ENCODE results near the gene TRPM4. TPM values are rescaled to one million over a fixed set of nuclear protein-coding genes. Genes with fewer than 3 reads are reported as not detected.

TRPM4 gene
- total RNA-seq, 1 donor from 2014 or later = 28.5 TPM

- no peak for TF ChIP-seq CTCF (IDR thresholded peaks at IDR 0.05)
- no peak overlapping the region for H3K27ac Mint-ChIP-seq (ENCODE audit: unreplicated experiment)
- peaks cover 14% of the 10 kb centered on the region for H3K4me1 Mint-ChIP-seq (ENCODE audit: unreplicated experiment)
These were observed 46.2 kb upstream of the TRPM4 start for GRCh38 chr19:49111218-49111998.

GRCh38 chr19:49113762-49114629 lies 43.6 kb upstream of the TRPM4 start, which contains the start of gene LIN7B:
Gene LIN7B (plus strand): TSS chr19:49114370. CDS start chr19:49114405, 35 bp downstream.
- peak; percentile 55 for TF ChIP-seq CTCF (IDR thresholded peaks at IDR 0.05)
- Mint-ChIP-seq H3K9me3 (ENCODE audit: unreplicated experiment) (no peaks in the 10 kb centered on the region), H3K27ac (ENCODE audit: unreplicated experiment) (peak within 1 kb of the TSS; percentile 71), H3K4me1 (ENCODE audit: unreplicated experiment) (peaks cover 27% of the 10 kb centered on the region), H3K4me3 (ENCODE audit: unreplicated experiment) (peak within 1 kb of the TSS; percentile 84), H3K27me3 (ENCODE audit: unreplicated experiment) (no peaks in the 10 kb centered on the region), H3K36me3 (ENCODE audit: unreplicated experiment) (peaks cover 4% of the 10 kb centered on the region)
- peak; percentile 92 for DNase-seq (ENCODE audit: extremely low spot score, unreplicated experiment)

More at GRCh38 chr19:49111218-49111998, 46.2 kb upstream of the TRPM4 start:
- no peaks in the 10 kb centered on the region for H3K27me3 Mint-ChIP-seq (ENCODE audit: unreplicated experiment)
- H3K36me3 Mint-ChIP-seq (ENCODE audit: unreplicated experiment) = peaks cover 20% of the 10 kb centered on the region
- no peak overlapping the region for H3K4me3 Mint-ChIP-seq (ENCODE audit: unreplicated experiment)
- DNase-seq (ENCODE audit: extremely low spot score, unreplicated experiment) = no peak
- H3K9me3 Mint-ChIP-seq (ENCODE audit: unreplicated experiment) = no peaks in the 10 kb centered on the region

GRCh38 chr19:49114630-49115363 lies 42.8 kb upstream of the TRPM4 start:
- H3K4me1 Mint-ChIP-seq (ENCODE audit: unreplicated experiment) = peaks cover 27% of the 10 kb centered on the region
- peak overlapping the region; percentile 44 for H3K27ac Mint-ChIP-seq (ENCODE audit: unreplicated experiment)
- peak overlapping the region; percentile 73 for H3K4me3 Mint-ChIP-seq (ENCODE audit: unreplicated experiment)
- no peaks in the 10 kb centered on the region for H3K36me3 Mint-ChIP-seq (ENCODE audit: unreplicated experiment)
- H3K9me3 Mint-ChIP-seq (ENCODE audit: unreplicated experiment) = no peaks in the 10 kb centered on the region
- H3K27me3 Mint-ChIP-seq (ENCODE audit: unreplicated experiment) = no peaks in the 10 kb centered on the region
- DNase-seq (ENCODE audit: extremely low spot score, unreplicated experiment) = no peak
- TF ChIP-seq CTCF (IDR thresholded peaks at IDR 0.05) = no peak

- H3K4me3 Mint-ChIP-seq (ENCODE audit: unreplicated experiment) = peak overlapping the region; percentile 20
- no peak for DNase-seq (ENCODE audit: extremely low spot score, unreplicated experiment)
- H3K36me3 Mint-ChIP-seq (ENCODE audit: unreplicated experiment) = no peaks in the 10 kb centered on the region
- H3K27me3 Mint-ChIP-seq (ENCODE audit: unreplicated experiment) = no peaks in the 10 kb centered on the region
- TF ChIP-seq CTCF (IDR thresholded peaks at IDR 0.05) = no peak
- no peaks in the 10 kb centered on the region for H3K9me3 Mint-ChIP-seq (ENCODE audit: unreplicated experiment)
- H3K4me1 Mint-ChIP-seq (ENCODE audit: unreplicated experiment) = peaks cover 32% of the 10 kb centered on the region
- no peak overlapping the region for H3K27ac Mint-ChIP-seq (ENCODE audit: unreplicated experiment)
These were observed 41.0 kb upstream of the TRPM4 start for GRCh38 chr19:49116544-49116943.
